Stimulated activated CD4-positive, alpha-beta T cell treated with anti-CD3 and anti-CD28 coated beads, Interleukin-12 subunit alpha, Interleukin-12 subunit beta, amount 100 ng/mL, for 48 hours (primary cell): ENCODE measurements around the gene SLC16A8.
"Not testable (repeated sequence)": the region's sequence is repeated elsewhere in the genome, so short reads cannot be mapped to it uniquely, and the experiment has no call there.

Experiments used
- DNase-seq, 3 donors: peaks; one replicate each; pipeline ENCODE4 v3.0.0-alpha.2; 2020; ENCODE audit warnings: low read depth in 2 of 3, low spot score in 1 of 3

The SLC16A8 gene

DNA sequence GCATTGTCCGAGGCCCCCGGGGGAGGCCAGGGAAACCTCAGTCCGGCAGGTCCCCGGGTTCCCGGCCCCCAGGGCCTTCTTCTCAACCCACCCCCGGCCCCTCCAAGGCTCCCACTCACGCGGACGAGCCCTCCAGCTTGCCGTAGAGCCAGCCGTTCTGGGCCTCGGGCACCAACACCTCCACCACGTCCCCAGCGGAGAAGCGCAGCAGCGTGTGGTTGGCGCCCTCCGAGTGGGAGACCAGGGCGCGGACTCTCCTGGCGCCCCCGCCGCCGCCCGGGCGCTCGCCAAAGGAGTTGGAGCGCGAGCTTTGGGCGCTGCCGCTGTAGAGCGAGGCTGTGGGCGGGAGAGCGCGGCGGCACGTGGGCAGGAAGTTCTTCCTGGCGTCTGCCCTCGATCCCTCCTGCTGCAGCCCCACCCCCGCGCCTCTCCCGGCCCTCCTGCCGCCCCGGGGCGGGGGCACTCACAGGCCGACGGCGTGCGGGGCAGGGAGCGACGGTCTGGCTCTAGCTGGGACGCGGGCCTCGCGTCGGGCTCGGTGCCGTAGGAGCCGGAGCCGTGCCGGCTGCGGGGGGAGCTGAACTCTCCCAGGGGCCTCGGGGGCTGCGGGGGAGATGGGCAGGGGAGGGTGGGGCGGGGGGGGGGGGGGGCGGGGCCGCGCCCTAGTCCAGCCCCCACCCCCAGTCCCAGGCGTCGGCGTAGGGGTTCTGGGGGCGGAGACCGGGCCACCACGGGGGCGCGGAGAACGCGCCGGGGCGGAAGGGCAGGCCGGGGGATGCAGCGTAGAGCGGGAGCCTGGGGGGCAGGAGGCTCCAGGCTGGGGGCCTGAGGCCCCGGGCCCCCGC is 4.9 kb upstream of the SLC16A8 start:
- no peak for DNase-seq

GRCh38 chr22:38087855-38088254 is 3.9 kb upstream of the SLC16A8 start:
- DNase-seq = no peak

GRCh38 chr22:38086942-38087341 is 3.0 kb upstream of the SLC16A8 start:
- no peak for DNase-seq

DNA sequence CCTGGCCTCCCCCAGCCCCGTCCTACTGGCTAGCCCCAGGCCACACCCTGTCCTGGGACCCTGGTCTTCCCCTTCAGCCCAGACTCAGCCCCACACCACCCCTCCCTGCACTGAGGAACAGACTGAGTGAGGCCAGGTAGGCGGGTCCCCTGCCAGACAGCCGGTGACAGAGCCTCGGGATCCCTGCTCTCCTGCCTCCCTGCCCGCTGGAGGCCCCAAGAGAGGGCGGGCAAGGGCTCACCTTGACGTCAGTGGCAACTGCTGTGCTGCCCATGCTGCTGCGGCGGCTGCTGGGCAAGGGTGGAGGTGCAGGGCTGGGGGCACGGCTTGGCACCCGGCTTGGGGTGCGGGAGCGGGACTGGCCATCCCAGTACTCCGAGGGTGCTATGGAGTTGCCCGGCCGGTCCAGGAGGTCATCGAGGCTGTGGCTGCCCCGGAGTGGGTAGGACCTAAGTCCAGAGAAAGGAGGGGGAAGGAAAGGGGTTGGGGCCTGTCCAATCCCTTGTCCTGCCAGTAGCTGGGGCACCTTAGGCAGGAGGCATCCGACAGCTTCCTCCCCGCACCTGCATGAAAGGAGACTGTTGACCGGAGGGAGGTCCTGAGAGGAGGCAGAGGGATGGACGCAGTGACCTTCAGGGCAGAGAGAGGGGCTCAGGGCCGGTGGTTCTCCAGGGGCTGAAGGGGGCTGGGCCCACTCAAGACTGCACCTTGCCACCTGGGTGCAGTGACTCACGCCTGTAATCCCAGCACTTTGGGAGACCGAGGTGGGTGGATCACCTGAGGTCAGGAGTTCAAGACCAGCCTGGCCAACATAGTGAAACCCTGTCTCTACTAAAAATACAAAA is 2.2 kb upstream of the SLC16A8 start:
- no peak for DNase-seq

DNA sequence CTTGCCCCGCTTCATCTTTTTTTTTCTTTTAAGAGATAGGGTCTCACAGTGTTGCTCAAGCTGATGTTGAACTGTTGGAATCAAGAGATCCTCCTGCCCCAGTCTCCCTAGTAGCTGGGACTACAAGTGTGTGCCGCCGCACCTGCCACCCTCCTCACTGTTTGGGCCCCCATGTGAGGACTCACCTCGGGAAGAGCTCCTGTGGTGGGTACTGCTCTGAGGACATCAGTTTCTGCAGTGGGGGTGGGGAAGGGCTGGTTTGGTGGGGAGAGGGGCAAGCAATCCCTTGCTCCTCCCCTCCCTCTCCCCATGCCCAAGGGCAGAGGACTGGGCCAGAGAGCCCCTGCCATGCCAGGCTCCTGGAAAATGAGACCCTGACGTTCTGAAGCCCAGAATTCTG is 1.5 kb upstream of the SLC16A8 start:
- DNase-seq = no peak

GRCh38 chr22:38085056-38085455 is 1.1 kb upstream of the SLC16A8 start:
- DNase-seq = no peak

DNA sequence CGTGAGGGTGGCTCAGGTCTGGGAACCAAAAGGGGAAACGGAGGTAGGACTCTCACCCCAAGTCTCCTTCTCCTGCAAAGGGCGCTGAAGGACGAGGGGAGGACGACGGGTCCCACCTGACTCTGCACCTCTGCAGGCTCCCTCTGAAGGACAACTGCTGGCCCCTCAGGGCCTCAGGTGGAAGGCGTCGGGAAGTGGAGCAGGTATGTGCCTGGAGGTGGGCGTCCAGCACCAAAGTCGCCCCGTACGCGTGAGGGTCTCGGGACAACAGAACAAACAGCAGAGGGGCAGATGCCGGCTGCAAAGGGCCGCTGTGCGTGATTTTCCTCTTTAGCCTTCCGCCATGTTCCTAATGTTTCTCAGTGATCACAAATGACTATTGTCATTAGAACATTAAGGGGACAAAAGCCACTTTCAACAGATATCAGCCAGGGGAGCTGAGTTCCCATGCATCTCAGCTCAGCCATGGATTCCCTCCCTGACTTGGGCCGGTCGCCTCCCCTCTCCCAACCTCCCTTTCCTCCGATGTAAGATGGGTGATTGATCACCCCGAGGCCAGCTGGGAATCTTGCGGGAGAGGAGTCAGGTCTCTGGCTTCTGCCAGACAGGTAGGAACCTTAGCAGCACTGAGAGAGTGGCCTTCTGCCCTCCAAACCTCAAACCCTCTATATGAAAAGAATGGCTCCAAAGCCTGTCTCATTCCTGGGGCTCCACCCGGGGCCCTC is 836 bp downstream of the SLC16A8 start:
- no peak for DNase-seq

- no peak for DNase-seq
These were observed 1.8 kb downstream of the SLC16A8 start for GRCh38 chr22:38081941-38082828.

DNA sequence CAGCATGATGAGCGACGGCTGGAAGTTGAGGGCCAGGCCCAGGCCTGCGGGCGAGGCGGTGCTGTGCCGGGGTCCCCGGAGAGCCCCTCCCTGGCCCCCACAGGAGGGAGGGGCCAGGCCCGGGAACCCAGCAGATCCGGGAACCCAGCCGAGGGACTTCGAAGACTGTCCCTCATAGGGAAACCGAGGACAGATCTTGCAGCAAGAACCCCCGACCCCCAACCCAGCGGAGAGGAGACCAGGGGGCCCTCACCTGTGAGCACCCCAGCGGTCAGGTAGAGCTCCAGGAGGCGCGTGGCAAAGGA is 2.4 kb downstream of the SLC16A8 start:
- no peak for DNase-seq

DNA sequence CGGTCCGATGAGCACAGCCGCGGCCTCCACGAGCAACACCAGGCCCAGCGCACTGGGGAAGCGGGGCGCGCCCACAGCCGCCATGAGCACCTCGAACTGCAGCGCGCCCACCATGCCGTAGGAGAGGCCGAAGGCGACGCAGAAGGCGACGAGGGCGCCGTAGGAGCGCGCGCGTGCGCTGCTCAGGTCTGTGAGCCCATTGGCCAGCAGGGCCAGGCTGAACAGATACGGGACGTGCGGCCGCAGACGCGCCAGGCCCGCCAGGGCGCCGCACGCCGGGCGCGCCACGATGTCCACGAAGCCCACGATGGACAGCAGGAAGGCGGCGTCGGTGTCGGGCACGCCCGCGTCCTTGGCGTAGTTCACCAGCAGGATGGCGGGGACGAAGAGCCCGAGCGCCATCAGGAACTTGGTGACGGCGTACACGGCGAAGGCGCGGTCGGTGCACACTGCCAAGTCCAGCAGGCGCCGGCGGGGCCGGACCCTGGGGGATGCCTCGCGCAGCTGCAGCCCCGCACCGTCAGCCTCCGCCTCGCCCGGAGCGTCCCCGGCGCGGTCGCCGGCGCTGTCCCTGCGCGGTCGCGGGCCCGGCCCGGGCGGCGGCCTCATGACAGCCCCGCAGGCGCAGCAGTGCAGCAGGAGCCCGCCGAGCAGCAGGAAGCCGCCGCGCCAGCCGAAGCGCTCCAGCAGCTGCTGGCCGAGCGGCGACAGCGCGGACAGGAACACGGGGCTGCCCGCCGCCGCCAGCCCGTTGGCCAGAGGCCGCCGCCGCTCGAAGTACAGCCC is 2.9 kb downstream of the SLC16A8 start:
- DNase-seq = no peak

DNA sequence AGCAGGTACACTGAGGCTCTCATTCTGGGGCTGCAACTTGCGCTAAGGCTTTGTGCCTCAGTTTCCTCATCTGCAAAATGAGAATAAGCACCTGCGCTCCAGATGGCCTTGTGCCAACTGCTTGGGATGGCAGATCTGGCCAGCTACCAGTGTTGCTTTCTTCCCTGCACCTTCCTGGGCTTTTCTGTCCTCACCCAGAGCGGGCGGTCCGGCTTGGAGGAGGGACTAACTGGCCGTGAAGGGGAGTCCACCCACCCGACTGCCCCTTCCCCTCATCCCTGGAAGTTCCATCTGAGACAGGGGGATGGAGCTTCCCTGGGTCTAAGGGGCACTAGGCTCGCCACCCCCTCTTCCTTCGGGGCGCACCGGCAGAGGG is 3.5 kb downstream of the SLC16A8 start:
- no peak for DNase-seq

DNA sequence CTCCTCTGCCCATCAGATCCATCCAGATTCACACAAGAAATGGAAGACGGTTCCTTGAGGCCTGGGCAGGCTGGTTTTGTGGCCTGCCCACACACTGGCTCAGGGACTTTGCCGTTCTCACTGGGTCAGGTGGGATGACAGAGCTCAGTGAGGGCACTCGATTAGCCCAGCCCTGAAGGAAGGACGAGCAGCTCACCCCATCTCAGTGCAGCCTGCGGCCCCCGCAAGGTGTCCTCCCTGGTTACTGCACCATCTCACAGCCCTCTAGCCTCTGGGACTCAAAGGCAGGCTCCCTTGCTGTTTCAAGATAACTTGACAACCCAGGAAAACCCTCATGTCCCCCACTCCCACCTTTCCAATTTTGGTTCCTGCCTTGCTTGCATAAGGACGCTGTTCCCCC is 4.2 kb downstream of the SLC16A8 start:
- no peak for DNase-seq

GRCh38 chr22:38079208-38079607 is 4.8 kb downstream of the SLC16A8 start:
- not testable (repeated sequence) for DNase-seq

DNA sequence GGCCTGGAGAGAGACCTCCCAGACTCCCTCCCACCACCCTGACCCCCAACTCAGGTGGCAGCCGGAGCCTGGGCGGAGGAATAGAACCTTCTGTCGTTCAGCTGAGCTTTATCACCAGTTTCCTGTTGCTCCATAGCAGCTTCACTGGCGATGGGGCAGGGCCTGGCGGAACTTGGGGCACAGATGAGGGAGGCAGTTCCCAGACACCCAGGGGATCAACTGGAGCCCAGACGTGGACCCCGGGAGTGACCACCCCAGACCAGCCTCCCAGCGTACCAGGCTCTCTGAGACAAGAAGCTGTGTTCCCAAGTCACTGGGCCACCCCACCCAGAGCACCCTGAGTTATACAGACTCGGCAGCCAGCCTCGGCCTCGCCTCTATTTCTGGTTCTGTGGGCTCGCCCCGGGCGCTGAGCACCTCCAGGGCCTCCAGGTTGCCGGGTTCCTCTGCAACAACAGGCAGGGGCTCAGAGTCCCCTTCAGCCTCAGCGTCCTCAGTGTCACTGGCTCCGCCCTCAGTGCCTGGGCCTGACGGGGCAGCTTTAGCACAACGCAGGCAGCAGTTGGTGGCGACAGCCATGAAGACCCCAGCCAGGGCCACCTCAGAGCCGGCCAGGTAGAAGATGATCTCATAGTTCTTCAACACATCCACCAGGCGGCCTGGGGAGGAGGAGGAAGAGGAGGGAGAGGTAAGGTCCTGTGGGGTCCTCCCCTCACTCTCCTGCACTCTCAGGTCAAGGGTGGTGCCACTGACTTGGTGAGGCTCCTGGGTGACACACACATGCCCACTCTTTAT is 5.7 kb downstream of the SLC16A8 start:
- no peak for DNase-seq

GRCh38 chr22:38077595-38077994 is 6.4 kb downstream of the SLC16A8 start:
- no peak for DNase-seq

- no peak for DNase-seq
These were observed 6.9 kb downstream of the SLC16A8 start for GRCh38 chr22:38077096-38077495.

GRCh38 chr22:38075961-38076360 is 8.0 kb downstream of the SLC16A8 start:
- DNase-seq = no peak

DNA sequence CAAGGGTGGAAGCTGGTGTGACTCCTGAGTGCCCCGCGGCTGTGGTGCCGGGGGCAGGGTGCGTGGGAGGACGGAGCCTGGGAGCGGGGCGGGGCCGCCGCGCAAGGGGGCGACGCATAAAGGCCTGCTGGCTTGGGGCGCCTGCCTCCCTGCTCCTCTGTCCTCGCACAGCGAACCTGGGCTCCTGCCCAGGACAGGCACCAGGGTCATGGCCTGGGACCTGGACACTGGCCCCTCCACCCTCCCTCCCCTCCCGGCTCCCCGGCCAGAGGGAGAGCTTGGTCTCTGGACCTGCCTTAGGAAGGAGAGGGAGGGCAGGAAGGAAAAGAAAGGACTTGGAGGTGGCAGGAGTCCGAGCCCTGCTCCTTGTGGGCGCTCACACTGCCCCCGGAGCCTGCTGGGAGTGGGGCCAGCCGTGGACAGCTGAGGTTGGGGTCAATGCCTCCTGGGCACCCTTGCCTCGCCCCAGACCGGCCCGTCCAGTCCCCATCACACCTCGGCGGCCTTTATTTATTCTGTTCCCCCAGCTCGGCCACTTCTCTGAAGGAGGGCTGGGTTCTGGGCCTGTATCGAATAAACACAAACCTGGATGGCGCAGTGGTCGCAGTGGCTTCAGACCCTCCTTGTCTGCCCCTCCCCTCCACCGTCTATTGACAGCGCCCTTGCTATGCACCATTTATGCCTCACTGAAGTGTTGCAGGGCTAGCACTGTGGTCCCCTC is 8.7 kb downstream of the SLC16A8 start:
- DNase-seq = no peak
